ENCODE results near the gene RABIF.
"Not testable (repeated sequence)": the region's sequence is repeated elsewhere in the genome, so short reads cannot be mapped to it uniquely, and the experiment has no call there.

Gene RABIF

GRCh38 chr1:202831906-202832305 lies 57.0 kb downstream of the RABIF start:
- no peak for DNase-seq

- not testable (repeated sequence) for DNase-seq
These were observed 59.7 kb downstream of the RABIF start for GRCh38 chr1:202829223-202829622.

All from activated gamma-delta T cell treated with Interleukin-2 at 50 U/mL for 16 hours (primary cell).